Erythroblast (primary cell): ENCODE results near the gene BMF.

Source experiments
- GATA1 ChIP-seq: IDR thresholded peaks from 2 replicates; pipeline ENCODE4 v1.6.1; 2011; ENCODE audit warnings: low read depth, mild to moderate bottlenecking, control low read depth, low read length, moderate library complexity
- POLR2A ChIP-seq: IDR thresholded peaks from 2 replicates; pipeline ENCODE4 v1.6.1; 2011; ENCODE audit warnings: mild to moderate bottlenecking, low read length

DNA sequence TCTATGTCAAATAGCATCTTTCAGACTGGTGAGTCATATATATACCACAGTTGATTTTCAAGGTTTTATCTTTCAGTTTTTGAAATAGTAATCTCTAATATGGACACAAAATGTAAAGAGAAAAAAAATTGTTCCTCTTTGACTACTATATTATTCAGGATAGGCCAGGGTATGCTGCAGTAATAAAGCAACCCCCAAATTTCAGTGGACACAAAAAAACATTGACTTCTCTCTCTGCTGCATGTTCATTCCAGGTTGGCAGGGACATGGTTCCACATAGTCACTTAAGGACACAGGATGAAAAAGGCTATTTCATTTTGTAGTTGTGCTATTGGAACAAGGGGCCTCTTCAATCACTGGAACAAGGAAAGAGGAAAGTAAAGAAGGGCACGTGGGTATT is 28.6 kb downstream of the BMF start:
- TF ChIP-seq POLR2A: no peak
- no peak for TF ChIP-seq GATA1
